MCF 10A (cell line): ENCODE results near the gene ACAP2. TPM values are rescaled to one million over a fixed set of nuclear protein-coding genes. Genes with fewer than 3 reads are reported as not detected.

Experiments used
- BruUV-seq: library from RNA; stranded (reverse); fragments of 400-500 nt; replicated peaks from 2 replicates; lab custom pipeline; 2021; lab: Mats Ljungman, UMichigan
- CTCF ChIA-PET: fragments of 300-600 bp; sonication (Branson Sonifier 250); formaldehyde crosslinking; extraction: SDS; loops from one replicate; lab custom pipeline; 2021; ENCODE audit warnings: antibody characterized with exemption, inconsistent platforms; lab: Yijun Ruan, JAX
- POLR2A ChIA-PET: fragments of 300-600, 350-650 bp; sonication (Branson Sonifier 250); formaldehyde crosslinking; extraction: SDS; loops from one replicate; lab custom pipeline; 2020; ENCODE audit warnings: antibody characterized with exemption, inconsistent platforms; lab: Yijun Ruan, JAX
- DNase-seq: peaks from one replicate; pipeline ENCODE4 v3.0.0-alpha.2; 2018; ENCODE audit not compliant: unreplicated experiment
- H3K27ac Mint-ChIP-seq: one replicate; pipeline ENCODE4 v1.8.0; 2022; ENCODE audit warnings: mild to moderate bottlenecking, low read depth, mixed read lengths; ENCODE audit not compliant: unreplicated experiment
- H3K27me3 Mint-ChIP-seq: one replicate; pipeline ENCODE4 v1.8.0; 2022; ENCODE audit warnings: mixed read lengths; ENCODE audit not compliant: insufficient read depth, unreplicated experiment
- H3K36me3 Mint-ChIP-seq: one replicate; pipeline ENCODE4 v1.8.0; 2022; ENCODE audit warnings: mild to moderate bottlenecking, moderate library complexity, mixed read lengths; ENCODE audit not compliant: insufficient read depth, unreplicated experiment
- H3K4me1 Mint-ChIP-seq: one replicate; pipeline ENCODE4 v1.8.0; 2022; ENCODE audit warnings: mixed read lengths; ENCODE audit not compliant: insufficient read depth, unreplicated experiment
- H3K4me3 Mint-ChIP-seq: one replicate; pipeline ENCODE4 v1.8.0; 2022; ENCODE audit warnings: mild to moderate bottlenecking, moderate library complexity, mixed read lengths; ENCODE audit not compliant: unreplicated experiment
- H3K9me3 Mint-ChIP-seq: one replicate; pipeline ENCODE4 v1.8.0; 2022; ENCODE audit warnings: mixed read lengths; ENCODE audit not compliant: unreplicated experiment
- intact Hi-C: fragments of 100-400 bp; cut with micrococcal nuclease; formaldehyde crosslinking; loops from 2 replicates; pipeline ENCODE4 v1.14.1; 2022
- total RNA-seq: library from RNA; stranded (reverse); gene quantifications from 2 replicates; pipeline ENCODE4 v1.2.3, GENCODE V29; 2022
- TF ChIP-seq, protein P1 (sequence below): fragments of 200-600 bp; IDR thresholded peaks from one replicate; pipeline ENCODE4 v1.8.0; 2022; ENCODE audit warnings: antibody characterized with exemption, mild to moderate bottlenecking; ENCODE audit not compliant: unreplicated experiment

The ACAP2 gene
- total RNA-seq, 1 experiment from 2014 or later = 53.2 TPM

DNA sequence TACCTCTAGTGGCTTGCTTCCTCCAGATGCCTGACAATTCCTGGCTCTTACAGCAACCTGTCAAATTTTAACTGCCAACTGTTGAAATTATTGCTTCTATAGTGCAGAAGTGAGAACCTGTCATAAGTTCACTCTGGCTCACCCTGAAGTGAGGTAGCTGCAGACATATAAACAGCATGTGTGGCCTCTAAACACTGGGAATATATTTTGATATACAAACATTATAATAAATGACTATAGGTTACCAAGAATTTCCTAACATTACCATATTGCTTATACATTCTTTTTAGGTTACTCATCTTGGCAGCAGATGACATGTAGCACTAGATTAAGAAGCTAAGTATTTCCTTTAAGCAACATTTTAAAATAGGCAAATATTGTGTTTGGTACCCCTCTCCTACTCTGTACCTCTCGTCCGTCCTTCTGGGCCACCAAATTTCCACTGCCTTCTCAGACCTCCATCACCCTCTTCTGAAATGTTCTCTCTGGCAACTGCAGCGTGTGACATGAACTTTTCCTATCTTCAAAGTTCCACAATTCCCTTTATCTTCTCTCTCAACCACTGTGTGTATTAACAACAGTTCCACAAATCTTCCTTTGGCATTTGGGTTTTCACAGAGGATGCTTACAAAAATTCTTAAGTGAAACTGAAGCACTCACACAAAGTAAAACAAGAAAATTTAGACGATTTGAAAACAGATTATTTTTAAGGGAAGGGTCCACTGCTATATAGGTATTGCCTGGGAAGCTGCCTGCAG, 156.5 kb downstream of the ACAP2 start:
- CTCF ChIA-PET = interaction anchor here (0.6 to 1.3 kb wide), 2 partner anchors 8 to 153 kb away, joined by 3 read pairs; no protein-coding TSS in a partner anchor
- H3K4me3 Mint-ChIP-seq = no peak overlapping the region
- intact Hi-C loops = loop anchor here (5.0 kb wide), 1 partner anchor 156 kb away; the partner anchor contains the start of gene ACAP2
- no TSS peak for BruUV-seq
- peaks cover 64% of the 10 kb centered on the region for H3K36me3 Mint-ChIP-seq
- POLR2A ChIA-PET = interaction anchor here (0.6 to 1.8 kb wide), 6 partner anchors 8 to 401 kb away, joined by 3 to 6 read pairs (median 4); partner anchors contain the start of gene PPP1R2
- H3K27me3 Mint-ChIP-seq = no peaks in the 10 kb centered on the region
- peaks cover 10% of the 10 kb centered on the region for H3K4me1 Mint-ChIP-seq
- peak; percentile 55 for DNase-seq
- no peaks in the 10 kb centered on the region for H3K9me3 Mint-ChIP-seq
- TF ChIP-seq, protein P1, sequence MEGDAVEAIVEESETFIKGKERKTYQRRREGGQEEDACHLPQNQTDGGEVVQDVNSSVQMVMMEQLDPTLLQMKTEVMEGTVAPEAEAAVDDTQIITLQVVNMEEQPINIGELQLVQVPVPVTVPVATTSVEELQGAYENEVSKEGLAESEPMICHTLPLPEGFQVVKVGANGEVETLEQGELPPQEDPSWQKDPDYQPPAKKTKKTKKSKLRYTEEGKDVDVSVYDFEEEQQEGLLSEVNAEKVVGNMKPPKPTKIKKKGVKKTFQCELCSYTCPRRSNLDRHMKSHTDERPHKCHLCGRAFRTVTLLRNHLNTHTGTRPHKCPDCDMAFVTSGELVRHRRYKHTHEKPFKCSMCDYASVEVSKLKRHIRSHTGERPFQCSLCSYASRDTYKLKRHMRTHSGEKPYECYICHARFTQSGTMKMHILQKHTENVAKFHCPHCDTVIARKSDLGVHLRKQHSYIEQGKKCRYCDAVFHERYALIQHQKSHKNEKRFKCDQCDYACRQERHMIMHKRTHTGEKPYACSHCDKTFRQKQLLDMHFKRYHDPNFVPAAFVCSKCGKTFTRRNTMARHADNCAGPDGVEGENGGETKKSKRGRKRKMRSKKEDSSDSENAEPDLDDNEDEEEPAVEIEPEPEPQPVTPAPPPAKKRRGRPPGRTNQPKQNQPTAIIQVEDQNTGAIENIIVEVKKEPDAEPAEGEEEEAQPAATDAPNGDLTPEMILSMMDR = no peak
- H3K27ac Mint-ChIP-seq = no peak overlapping the region

DNA sequence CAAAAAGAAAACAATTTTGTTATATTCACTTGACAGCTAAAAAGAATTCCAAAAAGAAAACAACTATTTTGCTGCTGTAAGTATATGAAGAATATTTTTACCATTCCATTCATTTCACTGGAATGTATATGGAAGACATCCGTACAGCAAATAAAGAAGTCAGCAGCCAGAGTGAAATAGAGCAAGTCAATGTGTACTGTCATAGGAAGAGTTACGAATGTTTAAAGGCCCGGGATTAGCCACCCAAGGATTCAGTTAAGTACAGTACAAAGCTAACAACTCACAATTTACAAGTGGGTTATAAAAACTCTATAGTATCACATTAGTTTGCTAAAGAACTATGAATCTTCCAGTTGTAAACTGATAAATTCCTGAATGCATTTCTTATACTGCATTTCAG, 157.4 kb downstream of the ACAP2 start:
- Mint-ChIP-seq H3K4me1 (peaks cover 10% of the 10 kb centered on the region), H3K4me3 (no peak overlapping the region), H3K27me3 (no peaks in the 10 kb centered on the region), H3K9me3 (no peaks in the 10 kb centered on the region), H3K27ac (no peak overlapping the region), H3K36me3 (peaks cover 63% of the 10 kb centered on the region)
- POLR2A ChIA-PET = interaction anchor here (0.7 to 1.2 kb wide), 2 partner anchors 31 to 102 kb away, joined by 4 read pairs; no protein-coding TSS in a partner anchor
- CTCF ChIA-PET = no interaction called here
- intact Hi-C loops = loop anchor here (5.0 kb wide), 1 partner anchor 157 kb away; the partner anchor contains the start of gene ACAP2
- no peak for DNase-seq
- TF ChIP-seq, protein P1 = no peak
- BruUV-seq = no TSS peak

- no peaks in the 10 kb centered on the region for H3K27me3 Mint-ChIP-seq
- H3K4me3 Mint-ChIP-seq = no peak overlapping the region
- peaks cover 10% of the 10 kb centered on the region for H3K4me1 Mint-ChIP-seq
- TF ChIP-seq, protein P1 = no peak
- no peak overlapping the region for H3K27ac Mint-ChIP-seq
- BruUV-seq = no TSS peak
- peaks cover 58% of the 10 kb centered on the region for H3K36me3 Mint-ChIP-seq
- ChIA-PET CTCF (no interaction called here), POLR2A (interaction anchor here (0.7 to 1.2 kb wide), 2 partner anchors 31 to 103 kb away, joined by 4 read pairs; no protein-coding TSS in a partner anchor)
- no peak for DNase-seq
- no peaks in the 10 kb centered on the region for H3K9me3 Mint-ChIP-seq
- intact Hi-C loops = loop anchor here (5.0 kb wide), 1 partner anchor 157 kb away; the partner anchor contains the start of gene ACAP2
These were observed 158.0 kb downstream of the ACAP2 start for GRCh38 chr3:195284842-195285241.

GRCh38 chr3:195282961-195283360, 159.9 kb downstream of the ACAP2 start:
- no peak for DNase-seq
- CTCF ChIA-PET = interaction anchor here (1.9 kb wide), 1 partner anchor 13 kb away, joined by 4 read pairs; no protein-coding TSS in a partner anchor
- Mint-ChIP-seq H3K36me3 (peaks cover 53% of the 10 kb centered on the region), H3K9me3 (no peaks in the 10 kb centered on the region), H3K27ac (no peak overlapping the region), H3K27me3 (no peaks in the 10 kb centered on the region), H3K4me1 (peaks cover 10% of the 10 kb centered on the region), H3K4me3 (no peak overlapping the region)
- TF ChIP-seq, protein P1 = no peak
- POLR2A ChIA-PET = no interaction called here
- intact Hi-C loops = no loop called here
- BruUV-seq = no TSS peak
